HepG2 (cell line): ENCODE measurements around the gene CPPED1. TPM values are rescaled to one million over a fixed set of nuclear protein-coding genes. Genes with fewer than 3 reads are reported as not detected.
"Not testable (repeated sequence)": the region's sequence is repeated elsewhere in the genome, so short reads cannot be mapped to it uniquely, and the experiment has no call there.

Experiments
- ATAC-seq: fragments of 200-7000 bp; cut with Tn5 transposase; 3 replicates; pipeline ENCODE4 v1.9.1; 2020; ENCODE audit warnings: mild to moderate bottlenecking, moderate library complexity
- BruUV-seq: library from RNA; stranded (reverse); fragments of 400-500 nt; replicated peaks from 2 replicates; lab custom pipeline; 2021; lab: Mats Ljungman, UMichigan
- CTCF ChIA-PET: fragments of 300-600 bp; formaldehyde crosslinking; extraction: SDS; loops from one replicate; lab custom pipeline; 2021; ENCODE audit warnings: low total read pairs, inconsistent platforms, low intra/inter-chr PET ratio; lab: Yijun Ruan, JAX
- POLR2A ChIA-PET: fragments of 350-600 bp; sonication (Branson Sonifier 250); formaldehyde crosslinking; loops from one replicate; lab custom pipeline; 2020; ENCODE audit warnings: antibody characterized with exemption, inconsistent platforms; lab: Yijun Ruan, JAX
- DNase-seq: peaks from one replicate; pipeline ENCODE4 v3.0.0-alpha.2; 2015; ENCODE audit warnings: low spot score
- FAIRE-seq: peaks from 3 replicates; lab custom pipeline; 2011; peaks lifted over from hg19 to GRCh38; lab: Jason Lieb, UNC
- H2AFZ ChIP-seq: one replicate; pipeline ENCODE4 v1.6.1; 2011; ENCODE audit warnings: low read length, inconsistent platforms
- H3K27ac ChIP-seq: fragments of 300-600 bp; 3 replicates; pipeline ENCODE4 v1.8.0; 2011; ENCODE audit warnings: mixed run types, mild to moderate bottlenecking, mixed read lengths, low read length, inconsistent platforms; ENCODE audit not compliant: insufficient read depth; ENCODE audit errors: extremely low read length
- H3K27me3 ChIP-seq, 2 experiments: fragments of 200-600 bp in 1 of 2; 2 replicates in 1 of 2; 3 replicates in 1 of 2; pipeline versions ENCODE4 v1.6.0 to v1.8.0; 2011; ENCODE audit warnings: low read length in 2 of 2, mild to moderate bottlenecking in 2 of 2, moderate library complexity in 2 of 2, inconsistent platforms in 1 of 2; ENCODE audit not compliant: insufficient read depth in 2 of 2, control insufficient read depth in 1 of 2
- H3K36me3 ChIP-seq, 2 experiments: fragments of 200-600 bp in 1 of 2; replicated peaks in 1 of 2; 2 replicates in 1 of 2; 3 replicates in 1 of 2; pipeline versions ENCODE4 v1.5.1 to v1.8.0; 2011; ENCODE audit warnings: low read length in 2 of 2, inconsistent platforms in 1 of 2; ENCODE audit not compliant: insufficient read depth in 2 of 2, control insufficient read depth in 1 of 2
- H3K4me1 ChIP-seq: 2 replicates; pipeline ENCODE4 v1.5.1; 2012; ENCODE audit warnings: low read length, inconsistent platforms; ENCODE audit not compliant: insufficient read depth
- H3K4me2 ChIP-seq: 2 replicates; pipeline ENCODE4 v1.6.0; 2011; ENCODE audit warnings: low read depth, low read length, inconsistent platforms
- H3K4me3 ChIP-seq, 3 experiments: fragments of 200-600 bp in 1 of 3; sonication (generic), shearing (Covaris generic) in 1 of 3; replicated peaks in 1 of 3; 2 replicates each; pipeline ENCODE4 v1.5.1; 2011 to 2016; ENCODE audit warnings: low read length in 3 of 3, inconsistent platforms in 2 of 3, low read depth in 2 of 3, mild to moderate bottlenecking in 2 of 3, control low read depth in 1 of 3, mixed read lengths in 1 of 3; ENCODE audit not compliant: insufficient read depth in 1 of 3
- H3K79me2 ChIP-seq: one replicate; pipeline ENCODE4 v1.6.1; 2011; ENCODE audit warnings: low read length, inconsistent platforms; ENCODE audit not compliant: insufficient read depth
- H3K9ac ChIP-seq: 2 replicates; pipeline ENCODE4 v1.6.0; 2011; ENCODE audit warnings: mild to moderate bottlenecking, low read depth, low read length, inconsistent platforms; ENCODE audit not compliant: insufficient read depth
- H3K9me3 ChIP-seq: 2 replicates; pipeline ENCODE4 v1.5.1; 2012; ENCODE audit warnings: mild to moderate bottlenecking, low read length
- H4K20me1 ChIP-seq: 2 replicates; pipeline ENCODE4 v1.6.0; 2011; ENCODE audit warnings: inconsistent platforms, mild to moderate bottlenecking, low read length, moderate library complexity; ENCODE audit not compliant: insufficient read depth
- DNMT1 ChIP-seq: sonication (generic); formaldehyde crosslinking; IDR thresholded peaks from 2 replicates; pipeline ENCODE4 v1.5.1; 2020; ENCODE audit warnings: mild to moderate bottlenecking, missing genetic modification reagents
- KAT2B ChIP-seq: fragments of 150-350 bp; IDR thresholded peaks from 2 replicates; pipeline ENCODE4 v1.6.1; 2014; ENCODE audit warnings: low read depth, low read length, borderline replicate concordance
- MEIS1 ChIP-seq: sonication (generic); formaldehyde crosslinking; IDR thresholded peaks from 2 replicates; pipeline ENCODE4 v1.9.0; 2021; ENCODE audit warnings: mild to moderate bottlenecking, missing genetic modification reagents, moderate library complexity, borderline replicate concordance
- SMAD9 ChIP-seq: sonication (generic); formaldehyde crosslinking; IDR thresholded peaks from 2 replicates; pipeline ENCODE4 v1.5.1; 2020; ENCODE audit warnings: mild to moderate bottlenecking, missing genetic modification reagents
- WGBS: methylation state at CpG from one replicate; pipeline ENCODE4 v1.1.6; 2017; ENCODE audit warnings: low lambda C conversion rate; 5-methylcytosine and 5-hydroxymethylcytosine counted together
- in situ Hi-C: cut with HindIII; loops from 2 replicates; pipeline ENCODE4 v1.10.0; 2017; ENCODE audit warnings: low pct_unique_long_range_greater_than_20kb; ENCODE audit not compliant: extremely low pct_ligation_motif_present
- intact Hi-C: fragments of 100-400 bp; cut with micrococcal nuclease; formaldehyde crosslinking; loops from one replicate; pipeline ENCODE4 v1.10.0; 2022; ENCODE audit not compliant: unreplicated experiment
- polyA plus RNA-seq, 8 experiments: library from polyadenylated mRNA; depleted of rRNA in 3 of 8; stranded (reverse) in 7 of 8; unstranded in 1 of 8; fragments of >200 nt; fragmentation: Illumina TruSeq in 4 of 8; extraction: Trizol in 4 of 8; gene quantifications; 2 replicates each; pipeline versions ENCODE4 v1.2.1 to v1.2.3, GENCODE V29; 2011 to 2016; ENCODE audit warnings: low read depth in 4 of 8, missing spikeins in 1 of 8, mixed read lengths in 1 of 8; ENCODE audit not compliant: insufficient read depth in 1 of 8
- total RNA-seq, 5 experiments: library from RNA; depleted of rRNA; stranded (reverse); fragments of >200 nt; fragmentation: Illumina TruSeq; extraction: Trizol; gene quantifications; 2 replicates each; pipeline ENCODE4 v1.2.3, GENCODE V29; 2016; ENCODE audit warnings: low read depth in 1 of 5
- TF ChIP-seq, protein P1 (sequence below): sonication (generic); formaldehyde crosslinking; IDR thresholded peaks from 2 replicates; pipeline ENCODE4 v1.4.0; 2020; ENCODE audit warnings: mild to moderate bottlenecking, missing genetic modification reagents

The CPPED1 gene
- total and polyA plus RNA-seq, 2 of the 13 experiments (the other 11 are each of a cell fraction or from before 2014, with no cell fraction given): 66.6 to 71.3 TPM

GRCh38 chr16:12766853-12767252 lies 36.8 kb downstream of the CPPED1 start:
- ChIA-PET POLR2A (interaction anchor here (0.9 kb wide), 1 partner anchor 9 kb away, joined by 3 read pairs; no protein-coding TSS in a partner anchor), CTCF (no interaction called here)
- no peak for ATAC-seq
- WGBS: 98% methylated on average over 5 of the region's 5 CpGs
- no peak overlapping the region for H3K4me2 ChIP-seq
- no peaks in the 10 kb centered on the region for H3K27me3 ChIP-seq
- intact Hi-C loops (no loop called here), in situ Hi-C loops (no loop called here)
- H3K36me3 ChIP-seq: peaks cover 9 to 23% of the 10 kb centered on the region in 2 experiments; a peak in 4 of 5 replicates
- no peak for DNase-seq
- H3K27ac ChIP-seq: no peak overlapping the region
- H3K9me3 ChIP-seq: no peaks in the 10 kb centered on the region
- H2AFZ ChIP-seq: no peak overlapping the region
- no TSS peak for BruUV-seq
- H3K4me1 ChIP-seq: peaks cover 36% of the 10 kb centered on the region
- no peak overlapping the region for H3K9ac ChIP-seq
- H4K20me1 ChIP-seq: no peaks in the 10 kb centered on the region
- TF ChIP-seq KAT2B (no peak), DNMT1 (CRISPR knock-in tag) (no peak), SMAD9 (CRISPR knock-in tag) (no peak), MEIS1 (CRISPR knock-in tag) (no peak)
- TF ChIP-seq, protein P1, sequence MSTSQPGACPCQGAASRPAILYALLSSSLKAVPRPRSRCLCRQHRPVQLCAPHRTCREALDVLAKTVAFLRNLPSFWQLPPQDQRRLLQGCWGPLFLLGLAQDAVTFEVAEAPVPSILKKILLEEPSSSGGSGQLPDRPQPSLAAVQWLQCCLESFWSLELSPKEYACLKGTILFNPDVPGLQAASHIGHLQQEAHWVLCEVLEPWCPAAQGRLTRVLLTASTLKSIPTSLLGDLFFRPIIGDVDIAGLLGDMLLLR: 0 out of 2 replicates have a peak, but pooled peaks have one; percentile 28
- no peak overlapping the region for H3K4me3 ChIP-seq
- FAIRE-seq: no peak
- peaks cover 31% of the 10 kb centered on the region for H3K79me2 ChIP-seq

DNA sequence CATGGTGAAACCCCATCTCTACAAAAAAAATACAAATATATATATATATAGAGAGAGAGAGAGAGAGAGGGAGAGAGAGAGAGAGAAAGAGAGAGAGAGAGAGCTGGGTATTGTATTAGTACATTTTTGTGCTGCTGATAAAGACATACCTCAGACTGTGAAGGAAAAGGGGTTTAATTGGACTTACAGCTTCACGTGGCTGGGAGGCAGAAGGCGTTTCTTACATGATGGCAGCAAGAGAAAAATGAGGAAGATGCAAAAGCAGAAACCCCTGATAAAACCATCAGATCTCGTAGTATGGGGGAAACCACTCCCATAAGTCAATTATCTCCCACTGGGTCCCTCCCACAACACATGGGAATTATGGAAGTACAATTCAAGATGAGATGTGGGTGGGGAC lies 37.5 kb downstream of the CPPED1 start:
- H3K9ac ChIP-seq, H2AFZ ChIP-seq, FAIRE-seq, in situ Hi-C loops, POLR2A ChIA-PET, H3K9me3 ChIP-seq, H3K27me3 ChIP-seq, BruUV-seq, H3K4me3 ChIP-seq, H3K4me2 ChIP-seq, H3K27ac ChIP-seq, H4K20me1 ChIP-seq, ATAC-seq, DNase-seq, CTCF ChIA-PET, intact Hi-C loops: not testable (repeated sequence)
- WGBS: 99% methylated on average over 3 of the region's 3 CpGs
- Histone ChIP-seq H3K79me2 (peaks cover 31% of the 10 kb centered on the region), H3K36me3 (peaks cover 9 to 20% of the 10 kb centered on the region in 2 experiments; a peak in 4 of 5 replicates), H3K4me1 (peaks cover 29% of the 10 kb centered on the region)
